PC-3 (cell line): ENCODE measurements around the gene MTFMT. TPM values are rescaled to one million over a fixed set of nuclear protein-coding genes. Genes with fewer than 3 reads are reported as not detected.

Experiments
- ATAC-seq: fragments of 200-7000 bp; cut with Tn5 transposase; 2 replicates; pipeline ENCODE4 v1.9.1; 2020; ENCODE audit warnings: mild to moderate bottlenecking, moderate library complexity
- BruUV-seq: library from RNA; stranded (reverse); fragments of 400-500 nt; replicated peaks from 2 replicates; lab custom pipeline; 2021; lab: Mats Ljungman, UMichigan
- CTCF ChIA-PET: fragments of 300-600 bp; sonication (Branson Sonifier 250); formaldehyde crosslinking; loops from one replicate; lab custom pipeline; 2022; ENCODE audit warnings: antibody characterized with exemption; lab: Charles Lee
- POLR2A ChIA-PET: fragments of 300-600 bp; sonication (Branson Sonifier 250); formaldehyde crosslinking; loops from one replicate; lab custom pipeline; 2022; ENCODE audit warnings: antibody characterized with exemption; ENCODE audit not compliant: unreplicated experiment; lab: Charles Lee
- DNase-seq: peaks from one replicate; pipeline ENCODE4 v3.0.0-alpha.2; 2015
- H2AFZ ChIP-seq: fragments of 300-600 bp; sonication (generic); 2 replicates; pipeline ENCODE4 v1.6.0; 2016; ENCODE audit warnings: antibody characterized with exemption, low read length
- H3F3A ChIP-seq: fragments of 300-600 bp; sonication (generic); one replicate; pipeline ENCODE4 v1.6.0; 2017; ENCODE audit warnings: antibody characterized with exemption, low read length, control low read depth, mild to moderate bottlenecking; ENCODE audit not compliant: unreplicated experiment
- H3K27ac ChIP-seq: fragments of 300-600 bp; sonication (generic); 2 replicates; pipeline ENCODE4 v1.5.1; 2016; ENCODE audit warnings: mild to moderate bottlenecking, low read length
- H3K27me3 ChIP-seq: fragments of 300-600 bp; sonication (generic); 2 replicates; pipeline ENCODE4 v1.6.1; 2016; ENCODE audit warnings: low read length, mixed read lengths
- H3K36me3 ChIP-seq: fragments of 300-600 bp; sonication (generic); 2 replicates; pipeline ENCODE4 v1.6.1; 2016; ENCODE audit warnings: low read depth, mixed run types, low read length, mixed read lengths
- H3K4me1 ChIP-seq: fragments of 300-600 bp; sonication (generic); 2 replicates; pipeline ENCODE4 v1.5.1; 2016; ENCODE audit warnings: low read length; ENCODE audit not compliant: insufficient read depth
- H3K4me2 ChIP-seq: fragments of 300-600 bp; sonication (generic); 2 replicates; pipeline ENCODE4 v1.6.0; 2016; ENCODE audit warnings: low read length
- H3K4me3 ChIP-seq: fragments of 300-600 bp; sonication (generic); 2 replicates; pipeline ENCODE4 v1.5.1; 2016; ENCODE audit warnings: mild to moderate bottlenecking, low read length, mixed read lengths
- H3K79me2 ChIP-seq: fragments of 300-600 bp; sonication (generic); 2 replicates; pipeline ENCODE4 v1.6.1; 2017; ENCODE audit warnings: low read length, mixed read lengths
- H3K9ac ChIP-seq: fragments of 300-600 bp; sonication (generic); 2 replicates; pipeline ENCODE4 v1.6.0; 2016; ENCODE audit warnings: mild to moderate bottlenecking, low read length
- H3K9me2 ChIP-seq: fragments of 300-600 bp; sonication (generic); replicated peaks from 2 replicates; pipeline ENCODE4 v1.6.1; 2016; ENCODE audit warnings: mixed run types, low read length, mixed read lengths
- H3K9me3 ChIP-seq: fragments of 300-600 bp; sonication (generic); 2 replicates; pipeline ENCODE4 v1.6.1; 2016; ENCODE audit warnings: low read length, mixed read lengths
- H4K20me1 ChIP-seq: fragments of 300-600 bp; sonication (generic); 2 replicates; pipeline ENCODE4 v1.6.1; 2016; ENCODE audit warnings: low read length, mixed read lengths
- CTCF ChIP-seq: fragments of 300-600 bp; sonication (generic); conservative IDR thresholded peaks from 2 replicates; pipeline ENCODE4 v1.5.1; 2017; ENCODE audit warnings: antibody characterized with exemption, low read depth, mild to moderate bottlenecking, low read length
- EZH2 ChIP-seq: fragments of 300-600 bp; sonication (generic); IDR thresholded peaks from one replicate; pipeline ENCODE4 v1.6.1; 2017; ENCODE audit warnings: antibody characterized with exemption, mild to moderate bottlenecking, low read length; ENCODE audit not compliant: unreplicated experiment
- EZH2phosphoT487 ChIP-seq: fragments of 300-600 bp; sonication (generic); IDR thresholded peaks from 2 replicates; pipeline ENCODE4 v1.6.1; 2018; ENCODE audit warnings: mild to moderate bottlenecking, antibody characterized with exemption, low read length, borderline replicate concordance
- intact Hi-C: fragments of 100-400 bp; cut with micrococcal nuclease; formaldehyde crosslinking; loops from 2 replicates; pipeline ENCODE4 v1.9.0; 2023
- total RNA-seq: library from RNA; depleted of rRNA; stranded (reverse); fragments of >200 nt; gene quantifications from 2 replicates; pipeline ENCODE4 v1.2.3, GENCODE V29; 2014

Gene MTFMT
- total RNA-seq, 1 experiment from 2014 or later: 15.5 TPM

GRCh38 chr15:65032801-65033537, 3.5 kb upstream of the MTFMT start:
- no peaks in the 10 kb centered on the region for H3K9me2 ChIP-seq
- no peaks in the 10 kb centered on the region for H3K27me3 ChIP-seq
- H3K9ac ChIP-seq: no peak overlapping the region
- ATAC-seq (peak; percentile 85), DNase-seq (peak; percentile 83)
- H4K20me1 ChIP-seq: no peaks in the 10 kb centered on the region
- H3K4me2 ChIP-seq: peak overlapping the region; percentile 61
- peak overlapping the region; percentile 69 for H2AFZ ChIP-seq
- no peak overlapping the region for H3K27ac ChIP-seq
- no peaks in the 10 kb centered on the region for H3F3A ChIP-seq
- peaks cover 11% of the 10 kb centered on the region; the same call in 1 of the 2 replicates for H3K4me1 ChIP-seq
- H3K36me3 ChIP-seq: no peaks in the 10 kb centered on the region
- ChIA-PET CTCF (interaction anchor here (0.6 to 1.0 kb wide), 2 partner anchors 10 to 88 kb away, joined by 6 to 8 read pairs; no protein-coding TSS in a partner anchor), POLR2A (no interaction called here)
- TF ChIP-seq EZH2 (no peak), CTCF (peak; percentile 86)
- no peak overlapping the region for H3K4me3 ChIP-seq
- intact Hi-C loops: loop anchor here (1.0 to 5.0 kb wide), 4 partner anchors 21 to 264 kb away; partner anchors contain the start of gene RNU5A-1
- peaks cover 15% of the 10 kb centered on the region for H3K79me2 ChIP-seq
- H3K9me3 ChIP-seq: no peaks in the 10 kb centered on the region
- BruUV-seq: no TSS peak

- Histone ChIP-seq H3K4me2 (no peak overlapping the region), H3F3A (no peaks in the 10 kb centered on the region), H3K9me2 (no peaks in the 10 kb centered on the region), H3K27me3 (no peaks in the 10 kb centered on the region), H3K4me3 (peak overlapping the region; percentile 91), H3K9me3 (no peaks in the 10 kb centered on the region), H3K79me2 (peaks cover 20% of the 10 kb centered on the region), H2AFZ (no peak overlapping the region), H4K20me1 (no peaks in the 10 kb centered on the region), H3K27ac (no peak overlapping the region), H3K4me1 (peaks cover 13% of the 10 kb centered on the region; the same call in 1 of the 2 replicates), H3K36me3 (peaks cover under 1% of the 10 kb centered on the region; the same call in 1 of the 2 replicates), H3K9ac (no peak overlapping the region)
- POLR2A ChIA-PET: no interaction called here
- no peak for ATAC-seq
- intact Hi-C loops: loop anchor here (5.0 kb wide), 2 partner anchors 42 to 268 kb away; partner anchors contain the start of genes RNU5A-1 and SPG21
- CTCF ChIA-PET: no interaction called here
- DNase-seq: no peak
- no peak for TF ChIP-seq EZH2
- TF ChIP-seq CTCF: no peak
- no peak for TF ChIP-seq EZH2phosphoT487
- no TSS peak for BruUV-seq
Measured at GRCh38 chr15:65029736-65030208, 333 bp upstream of the MTFMT start.

GRCh38 chr15:65028338-65028737, 1.1 kb downstream of the MTFMT start:
- BruUV-seq: TSS peak; percentile 42
- Histone ChIP-seq H3K27me3 (no peaks in the 10 kb centered on the region), H2AFZ (no peak overlapping the region), H3K9ac (peak overlapping the region; percentile 85), H3K36me3 (peaks cover 4% of the 10 kb centered on the region; the same call in 1 of the 2 replicates), H3K9me3 (no peaks in the 10 kb centered on the region), H3K4me1 (peaks cover 11% of the 10 kb centered on the region; the same call in 1 of the 2 replicates), H3K79me2 (peaks cover 20% of the 10 kb centered on the region), H3K9me2 (no peaks in the 10 kb centered on the region), H3F3A (no peaks in the 10 kb centered on the region), H3K27ac (no peak overlapping the region), H3K4me3 (peak overlapping the region; percentile 91), H3K4me2 (peak overlapping the region; percentile 82), H4K20me1 (no peaks in the 10 kb centered on the region)
- ChIA-PET CTCF (no interaction called here), POLR2A (no interaction called here)
- no peak for DNase-seq
- TF ChIP-seq EZH2: no peak
- TF ChIP-seq EZH2phosphoT487: no peak
- TF ChIP-seq CTCF: no peak
- no peak for ATAC-seq
- intact Hi-C loops: loop anchor here (5.0 kb wide), 1 partner anchor 41 kb away; the partner anchor contains the start of gene SPG21
